Lower leg skin (tissue), 3 donors: ENCODE measurements around the gene ACYP2.

Experiments
- POLR2A ChIP-seq, 2 donors: fragments of 450-650 bp; IDR thresholded peaks; one replicate each; pipeline ENCODE4 v1.6.1; 2016 to 2017; ENCODE audit warnings: antibody characterized with exemption in 2 of 2, mild to moderate bottlenecking in 1 of 2, moderate library complexity in 1 of 2
- TF ChIP-seq, protein P1 (sequence below), 3 donors: fragments of 450-650 bp; IDR thresholded peaks; one replicate each; pipeline ENCODE4 v1.5.1; 2016; ENCODE audit warnings: antibody characterized with exemption in 3 of 3, mild to moderate bottlenecking in 3 of 3, moderate library complexity in 2 of 3

DNA sequence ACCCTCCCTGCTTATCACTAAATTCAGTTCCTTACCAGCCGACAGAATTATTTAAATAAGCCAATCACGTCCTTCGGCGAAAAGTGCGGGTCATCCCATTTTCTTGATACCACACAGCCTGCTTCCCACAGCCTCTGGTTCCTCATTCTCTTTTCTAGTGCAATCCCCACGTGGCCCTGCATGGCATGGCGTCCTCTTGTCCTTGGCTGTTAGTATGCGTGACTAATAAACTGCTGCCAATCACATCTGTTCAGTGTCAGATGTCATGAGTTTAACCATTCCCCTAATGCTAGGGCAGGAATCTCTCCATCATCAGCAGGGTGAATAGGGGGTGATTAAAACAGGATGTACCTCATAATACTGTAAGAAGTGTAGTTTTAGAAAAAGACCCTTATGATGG is 203.4 kb downstream of the ACYP2 start:
- TF ChIP-seq POLR2A (IDR thresholded peaks at IDR 0.05): no peak
- TF ChIP-seq, protein P1, sequence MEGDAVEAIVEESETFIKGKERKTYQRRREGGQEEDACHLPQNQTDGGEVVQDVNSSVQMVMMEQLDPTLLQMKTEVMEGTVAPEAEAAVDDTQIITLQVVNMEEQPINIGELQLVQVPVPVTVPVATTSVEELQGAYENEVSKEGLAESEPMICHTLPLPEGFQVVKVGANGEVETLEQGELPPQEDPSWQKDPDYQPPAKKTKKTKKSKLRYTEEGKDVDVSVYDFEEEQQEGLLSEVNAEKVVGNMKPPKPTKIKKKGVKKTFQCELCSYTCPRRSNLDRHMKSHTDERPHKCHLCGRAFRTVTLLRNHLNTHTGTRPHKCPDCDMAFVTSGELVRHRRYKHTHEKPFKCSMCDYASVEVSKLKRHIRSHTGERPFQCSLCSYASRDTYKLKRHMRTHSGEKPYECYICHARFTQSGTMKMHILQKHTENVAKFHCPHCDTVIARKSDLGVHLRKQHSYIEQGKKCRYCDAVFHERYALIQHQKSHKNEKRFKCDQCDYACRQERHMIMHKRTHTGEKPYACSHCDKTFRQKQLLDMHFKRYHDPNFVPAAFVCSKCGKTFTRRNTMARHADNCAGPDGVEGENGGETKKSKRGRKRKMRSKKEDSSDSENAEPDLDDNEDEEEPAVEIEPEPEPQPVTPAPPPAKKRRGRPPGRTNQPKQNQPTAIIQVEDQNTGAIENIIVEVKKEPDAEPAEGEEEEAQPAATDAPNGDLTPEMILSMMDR (IDR thresholded peaks at IDR 0.05): no peak
